OCI-LY7 (cell line): ENCODE data around the gene ZBTB3.

Experiments
- CTCF ChIP-seq: fragments of 200-600 bp; sonication (generic); conservative IDR thresholded peaks from 2 replicates; pipeline ENCODE4 v1.5.1; 2014; ENCODE audit warnings: mild to moderate bottlenecking, antibody characterized with exemption, low read length, moderate library complexity, mixed read lengths
- EZH2phosphoT487 ChIP-seq: fragments of 200-600 bp; sonication (generic); IDR thresholded peaks from 2 replicates; pipeline ENCODE4 v1.6.1; 2018; ENCODE audit warnings: low read depth, borderline replicate concordance, mild to moderate bottlenecking, mixed run types, antibody characterized with exemption, low read length, moderate library complexity, mixed read lengths

- no peak for TF ChIP-seq CTCF
- no peak for TF ChIP-seq EZH2phosphoT487
These were observed 4.2 kb upstream of the ZBTB3 start for GRCh38 chr11:62757846-62758788.
